Activated CD4-positive, alpha-beta memory T cell treated with anti-CD3 and anti-CD28 coated beads for 36 hours (primary cell): Measurements from ENCODE around the gene DLX1. TPM values are rescaled to one million over a fixed set of nuclear protein-coding genes. Genes with fewer than 3 reads are reported as not detected.

Source experiments
- CTCF ChIA-PET: fragments of 350-600 bp; sonication (Branson Sonifier 250); formaldehyde crosslinking; loops from one replicate; lab custom pipeline; 2021; ENCODE audit warnings: antibody characterized with exemption, inconsistent platforms; lab: Charles Lee
- POLR2A ChIA-PET: fragments of 350-600 bp; sonication (Branson Sonifier 250); formaldehyde crosslinking; loops from one replicate; lab custom pipeline; 2021; ENCODE audit warnings: antibody characterized with exemption; lab: Charles Lee
- DNase-seq: peaks from one replicate; pipeline ENCODE4 v3.0.0-alpha.2; 2020
- H3K27ac Mint-ChIP-seq: one replicate; pipeline ENCODE4 v1.8.0; 2021; ENCODE audit warnings: mixed read lengths
- H3K27me3 Mint-ChIP-seq: one replicate; pipeline ENCODE4 v1.8.0; 2021; ENCODE audit warnings: mixed read lengths
- H3K36me3 Mint-ChIP-seq: one replicate; pipeline ENCODE4 v1.8.0; 2021; ENCODE audit warnings: mixed read lengths
- H3K4me1 Mint-ChIP-seq: one replicate; pipeline ENCODE4 v1.8.0; 2021; ENCODE audit warnings: low read depth, mixed read lengths
- H3K4me3 Mint-ChIP-seq: one replicate; pipeline ENCODE4 v1.8.0; 2021; ENCODE audit warnings: mild to moderate bottlenecking, mixed read lengths
- H3K9me3 Mint-ChIP-seq: one replicate; pipeline ENCODE4 v1.8.0; 2021; ENCODE audit warnings: mixed read lengths
- intact Hi-C: fragments of 100-400 bp; cut with micrococcal nuclease; formaldehyde crosslinking; loops from one replicate; pipeline ENCODE4 v1.15.1; 2023
- total RNA-seq, 2 experiments: library from RNA; stranded (reverse); gene quantifications; one replicate each; pipeline ENCODE4 v1.2.3, GENCODE V29; 2021

Gene DLX1
- total RNA-seq, 2 experiments from 2014 or later, result not detected

- Mint-ChIP-seq H3K27ac (peak overlapping the region; percentile 3), H3K9me3 (no peaks in the 10 kb centered on the region), H3K36me3 (peaks cover 8% of the 10 kb centered on the region), H3K4me1 (peaks cover 46% of the 10 kb centered on the region), H3K4me3 (no peak overlapping the region), H3K27me3 (peaks cover 85% of the 10 kb centered on the region)
- intact Hi-C loops, result no loop called here
- no peak for DNase-seq
- ChIA-PET CTCF (interaction anchor here (2.9 kb wide), 1 partner anchor 13 kb away, joined by 19 read pairs; the partner anchor contains the start of gene DLX2), POLR2A (interaction anchor here (1.1 kb wide), 1 partner anchor 12 kb away, joined by 3 read pairs; the partner anchor contains the start of gene DLX2)
Observed at GRCh38 chr2:172090044-172090961, 5.0 kb downstream of the DLX1 start.

- peaks cover 3% of the 10 kb centered on the region for H3K36me3 Mint-ChIP-seq
- DNase-seq, result no peak
- CTCF ChIA-PET, result interaction anchor here (0.8 to 2.9 kb wide), 5 partner anchors 12 to 492 kb away, joined by 3 to 19 read pairs (median 4); partner anchors contain the start of gene DLX2
- intact Hi-C loops, result no loop called here
- no peak overlapping the region for H3K4me3 Mint-ChIP-seq
- POLR2A ChIA-PET, result no interaction called here
- H3K27ac Mint-ChIP-seq, result no peak overlapping the region
- peaks cover 47% of the 10 kb centered on the region for H3K4me1 Mint-ChIP-seq
- no peaks in the 10 kb centered on the region for H3K9me3 Mint-ChIP-seq
- H3K27me3 Mint-ChIP-seq, result peaks cover 86% of the 10 kb centered on the region
Observed at GRCh38 chr2:172091000-172091641, 5.8 kb downstream of the DLX1 start.

- peaks cover 3% of the 10 kb centered on the region for H3K36me3 Mint-ChIP-seq
- ChIA-PET POLR2A (interaction anchor here (0.6 kb wide), 1 partner anchor 295 kb away, joined by 3 read pairs; no protein-coding TSS in a partner anchor), CTCF (interaction anchor here (0.5 to 2.9 kb wide), 6 partner anchors 11 to 493 kb away, joined by 3 to 19 read pairs (median 4); partner anchors contain the start of gene DLX2)
- H3K4me3 Mint-ChIP-seq, result no peak overlapping the region
- peaks cover 44% of the 10 kb centered on the region for H3K4me1 Mint-ChIP-seq
- intact Hi-C loops, result no loop called here
- DNase-seq, result no peak
- H3K9me3 Mint-ChIP-seq, result no peaks in the 10 kb centered on the region
- H3K27me3 Mint-ChIP-seq, result peaks cover 83% of the 10 kb centered on the region
- no peak overlapping the region for H3K27ac Mint-ChIP-seq
Observed at GRCh38 chr2:172091761-172092566, 6.7 kb downstream of the DLX1 start.

- H3K4me1 Mint-ChIP-seq, result peaks cover 42% of the 10 kb centered on the region
- peaks cover 83% of the 10 kb centered on the region for H3K27me3 Mint-ChIP-seq
- intact Hi-C loops, result no loop called here
- H3K9me3 Mint-ChIP-seq, result no peaks in the 10 kb centered on the region
- DNase-seq, result no peak
- no peaks in the 10 kb centered on the region for H3K36me3 Mint-ChIP-seq
- no peak overlapping the region for H3K27ac Mint-ChIP-seq
- ChIA-PET POLR2A (interaction anchor here (1.0 kb wide), 1 partner anchor 10 kb away, joined by 3 read pairs; the partner anchor contains the start of gene DLX2), CTCF (interaction anchor here (0.7 to 2.9 kb wide), 4 partner anchors 10 to 352 kb away, joined by 3 to 19 read pairs (median 4); partner anchors contain the start of gene DLX2)
- H3K4me3 Mint-ChIP-seq, result no peak overlapping the region
Observed at GRCh38 chr2:172092716-172093415, 7.6 kb downstream of the DLX1 start.

GRCh38 chr2:172093416-172094293, 8.3 kb downstream of the DLX1 start:
- no peak for DNase-seq
- peak overlapping the region; percentile 30 for H3K4me3 Mint-ChIP-seq
- H3K9me3 Mint-ChIP-seq, result no peaks in the 10 kb centered on the region
- no peaks in the 10 kb centered on the region for H3K36me3 Mint-ChIP-seq
- peaks cover 79% of the 10 kb centered on the region for H3K27me3 Mint-ChIP-seq
- POLR2A ChIA-PET, result interaction anchor here (1.0 kb wide), 1 partner anchor 9 kb away, joined by 3 read pairs; the partner anchor contains the start of gene DLX2
- no peak overlapping the region for H3K27ac Mint-ChIP-seq
- CTCF ChIA-PET, result interaction anchor here (0.6 to 2.9 kb wide), 4 partner anchors 9 to 352 kb away, joined by 3 to 19 read pairs (median 4); partner anchors contain the start of gene DLX2
- intact Hi-C loops, result loop anchor here (1.0 kb wide), 1 partner anchor 9 kb away; the partner anchor contains the start of gene DLX2
- peaks cover 38% of the 10 kb centered on the region for H3K4me1 Mint-ChIP-seq

GRCh38 chr2:172094294-172095145, 9.2 kb downstream of the DLX1 start:
- ChIA-PET POLR2A (no interaction called here), CTCF (interaction anchor here (0.6 to 2.9 kb wide), 4 partner anchors 8 to 12 kb away, joined by 3 to 21 read pairs (median 4); partner anchors contain the start of gene DLX1)
- no peaks in the 10 kb centered on the region for H3K36me3 Mint-ChIP-seq
- peaks cover 40% of the 10 kb centered on the region for H3K4me1 Mint-ChIP-seq
- H3K27me3 Mint-ChIP-seq, result peaks cover 74% of the 10 kb centered on the region
- DNase-seq, result no peak
- no peaks in the 10 kb centered on the region for H3K9me3 Mint-ChIP-seq
- peak overlapping the region; percentile 71 for H3K4me3 Mint-ChIP-seq
- intact Hi-C loops, result loop anchor here (1.0 kb wide), 2 partner anchors 8 to 9 kb away; partner anchors contain the start of genes DLX1 and DLX2
- H3K27ac Mint-ChIP-seq, result no peak overlapping the region

- peaks cover 69% of the 10 kb centered on the region for H3K27me3 Mint-ChIP-seq
- CTCF ChIA-PET, result interaction anchor here (0.5 to 2.9 kb wide), 5 partner anchors 9 to 1875 kb away, joined by 3 to 21 read pairs (median 5); partner anchors contain the start of gene DLX1
- DNase-seq, result peak; percentile 79
- H3K9me3 Mint-ChIP-seq, result no peaks in the 10 kb centered on the region
- H3K4me1 Mint-ChIP-seq, result peaks cover 43% of the 10 kb centered on the region
- no peak overlapping the region for H3K27ac Mint-ChIP-seq
- no peaks in the 10 kb centered on the region for H3K36me3 Mint-ChIP-seq
- intact Hi-C loops, result loop anchor here (1.0 kb wide), 1 partner anchor 10 kb away; the partner anchor contains the start of gene DLX1
- POLR2A ChIA-PET, result no interaction called here
- peak overlapping the region; percentile 71 for H3K4me3 Mint-ChIP-seq
Observed at GRCh38 chr2:172095146-172095904, 10.0 kb downstream of the DLX1 start.

GRCh38 chr2:172095905-172096625, 10.8 kb downstream of the DLX1 start:
- CTCF ChIA-PET, result interaction anchor here (0.5 to 2.9 kb wide), 6 partner anchors 8 to 1875 kb away, joined by 3 to 21 read pairs (median 4); partner anchors contain the start of gene DLX1
- H3K27ac Mint-ChIP-seq, result peak overlapping the region; percentile 10
- POLR2A ChIA-PET, result no interaction called here
- peaks cover 44% of the 10 kb centered on the region for H3K4me1 Mint-ChIP-seq
- peaks cover 67% of the 10 kb centered on the region for H3K27me3 Mint-ChIP-seq
- H3K36me3 Mint-ChIP-seq, result no peaks in the 10 kb centered on the region
- intact Hi-C loops, result loop anchor here (1.0 kb wide), 1 partner anchor 11 kb away; the partner anchor contains the start of gene DLX1
- DNase-seq, result no peak
- no peaks in the 10 kb centered on the region for H3K9me3 Mint-ChIP-seq
- peak overlapping the region; percentile 71 for H3K4me3 Mint-ChIP-seq
